Sigmoid colon (tissue), 3 donors: ENCODE measurements around the gene TRIM41.

Experiments used
- POLR2A ChIP-seq, 2 donors: fragments of 450-650 bp; IDR thresholded peaks; one replicate each; pipeline ENCODE4 v1.6.1; 2016; ENCODE audit warnings: antibody characterized with exemption in 2 of 2, mild to moderate bottlenecking in 2 of 2, moderate library complexity in 2 of 2
- TF ChIP-seq, protein P1 (sequence below), 4 experiments: fragments of 450-650 bp in 3 of 4; fragments of 200-600 bp in 1 of 4; IDR thresholded peaks; one replicate each; pipeline ENCODE4 v1.5.1; 2016 to 2019; ENCODE audit warnings: antibody characterized with exemption in 4 of 4, mild to moderate bottlenecking in 3 of 4, moderate library complexity in 2 of 4

DNA sequence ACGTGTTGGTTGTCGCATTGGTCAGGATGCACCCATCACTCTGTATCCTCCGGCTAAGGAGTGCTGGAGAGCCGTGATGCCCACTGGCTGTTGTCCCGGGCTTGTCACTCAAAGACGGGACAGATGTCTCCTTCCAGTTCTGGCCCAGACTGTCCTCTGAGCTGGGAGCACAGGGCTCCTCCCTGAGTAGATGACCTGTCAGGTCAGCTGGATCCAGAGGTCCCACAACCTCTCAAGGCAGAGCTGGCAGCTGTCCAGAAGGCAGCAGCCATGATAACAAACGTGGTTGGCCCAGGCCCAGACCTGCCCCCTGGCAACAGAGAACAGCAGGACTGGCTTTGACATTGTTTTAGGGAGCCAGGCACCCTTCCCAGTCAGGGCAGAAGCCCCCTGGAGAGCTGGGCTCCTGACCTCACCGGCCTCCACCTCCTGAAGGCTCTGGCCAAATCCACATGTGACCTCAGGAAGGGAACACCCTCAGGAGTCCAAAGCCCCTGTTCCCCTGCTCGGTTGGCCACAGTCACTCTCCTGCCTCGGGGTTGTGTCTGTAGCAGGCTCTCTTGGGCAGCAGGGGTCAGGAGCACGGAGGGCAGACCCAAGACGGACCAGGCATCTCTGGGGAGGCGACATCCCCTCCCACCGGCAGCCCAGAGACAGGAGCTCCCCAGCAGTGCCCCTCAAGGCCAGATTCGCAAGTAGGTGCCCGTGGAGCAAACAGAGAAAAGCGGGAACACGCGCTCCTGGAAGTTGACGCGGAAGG is 28.4 kb upstream of the TRIM41 start:
- no peak for TF ChIP-seq POLR2A (IDR thresholded peaks at IDR 0.05)
- TF ChIP-seq, protein P1, sequence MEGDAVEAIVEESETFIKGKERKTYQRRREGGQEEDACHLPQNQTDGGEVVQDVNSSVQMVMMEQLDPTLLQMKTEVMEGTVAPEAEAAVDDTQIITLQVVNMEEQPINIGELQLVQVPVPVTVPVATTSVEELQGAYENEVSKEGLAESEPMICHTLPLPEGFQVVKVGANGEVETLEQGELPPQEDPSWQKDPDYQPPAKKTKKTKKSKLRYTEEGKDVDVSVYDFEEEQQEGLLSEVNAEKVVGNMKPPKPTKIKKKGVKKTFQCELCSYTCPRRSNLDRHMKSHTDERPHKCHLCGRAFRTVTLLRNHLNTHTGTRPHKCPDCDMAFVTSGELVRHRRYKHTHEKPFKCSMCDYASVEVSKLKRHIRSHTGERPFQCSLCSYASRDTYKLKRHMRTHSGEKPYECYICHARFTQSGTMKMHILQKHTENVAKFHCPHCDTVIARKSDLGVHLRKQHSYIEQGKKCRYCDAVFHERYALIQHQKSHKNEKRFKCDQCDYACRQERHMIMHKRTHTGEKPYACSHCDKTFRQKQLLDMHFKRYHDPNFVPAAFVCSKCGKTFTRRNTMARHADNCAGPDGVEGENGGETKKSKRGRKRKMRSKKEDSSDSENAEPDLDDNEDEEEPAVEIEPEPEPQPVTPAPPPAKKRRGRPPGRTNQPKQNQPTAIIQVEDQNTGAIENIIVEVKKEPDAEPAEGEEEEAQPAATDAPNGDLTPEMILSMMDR (IDR thresholded peaks at IDR 0.05), result no peak
